HL-60 (cell line): Measurements from ENCODE around the gene CCDC93.

ENCODE experiments used
- POLR2AphosphoS5 ChIP-seq: IDR thresholded peaks from 2 replicates; pipeline ENCODE4 v1.6.1; 2012; ENCODE audit warnings: low read depth
- REST ChIP-seq: IDR thresholded peaks from 2 replicates; pipeline ENCODE4 v1.6.1; 2012; ENCODE audit warnings: low read depth; ENCODE audit not compliant: insufficient replicate concordance
- TF ChIP-seq, protein P1 (sequence below): IDR thresholded peaks from one replicate; pipeline ENCODE4 v1.5.1; 2011; ENCODE audit warnings: low read length, control low read depth, inconsistent platforms; ENCODE audit not compliant: insufficient read depth

GRCh38 chr2:117931266-117931665, 82.6 kb downstream of the CCDC93 start:
- TF ChIP-seq, protein P1, sequence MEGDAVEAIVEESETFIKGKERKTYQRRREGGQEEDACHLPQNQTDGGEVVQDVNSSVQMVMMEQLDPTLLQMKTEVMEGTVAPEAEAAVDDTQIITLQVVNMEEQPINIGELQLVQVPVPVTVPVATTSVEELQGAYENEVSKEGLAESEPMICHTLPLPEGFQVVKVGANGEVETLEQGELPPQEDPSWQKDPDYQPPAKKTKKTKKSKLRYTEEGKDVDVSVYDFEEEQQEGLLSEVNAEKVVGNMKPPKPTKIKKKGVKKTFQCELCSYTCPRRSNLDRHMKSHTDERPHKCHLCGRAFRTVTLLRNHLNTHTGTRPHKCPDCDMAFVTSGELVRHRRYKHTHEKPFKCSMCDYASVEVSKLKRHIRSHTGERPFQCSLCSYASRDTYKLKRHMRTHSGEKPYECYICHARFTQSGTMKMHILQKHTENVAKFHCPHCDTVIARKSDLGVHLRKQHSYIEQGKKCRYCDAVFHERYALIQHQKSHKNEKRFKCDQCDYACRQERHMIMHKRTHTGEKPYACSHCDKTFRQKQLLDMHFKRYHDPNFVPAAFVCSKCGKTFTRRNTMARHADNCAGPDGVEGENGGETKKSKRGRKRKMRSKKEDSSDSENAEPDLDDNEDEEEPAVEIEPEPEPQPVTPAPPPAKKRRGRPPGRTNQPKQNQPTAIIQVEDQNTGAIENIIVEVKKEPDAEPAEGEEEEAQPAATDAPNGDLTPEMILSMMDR: no peak
- TF ChIP-seq POLR2AphosphoS5 (no peak), REST (no peak)
